22Rv1 (cell line): ENCODE results near the gene WHRN.

Source experiments
- ZFX ChIP-seq: fragments of 450-650 bp; IDR thresholded peaks from 2 replicates; pipeline ENCODE4 v1.6.1; 2017; ENCODE audit warnings: antibody characterized with exemption, borderline replicate concordance
- TF ChIP-seq, protein P1 (sequence below): fragments of 450-650 bp; IDR thresholded peaks from 2 replicates; pipeline ENCODE4 v1.5.1; 2017; ENCODE audit warnings: mild to moderate bottlenecking

DNA sequence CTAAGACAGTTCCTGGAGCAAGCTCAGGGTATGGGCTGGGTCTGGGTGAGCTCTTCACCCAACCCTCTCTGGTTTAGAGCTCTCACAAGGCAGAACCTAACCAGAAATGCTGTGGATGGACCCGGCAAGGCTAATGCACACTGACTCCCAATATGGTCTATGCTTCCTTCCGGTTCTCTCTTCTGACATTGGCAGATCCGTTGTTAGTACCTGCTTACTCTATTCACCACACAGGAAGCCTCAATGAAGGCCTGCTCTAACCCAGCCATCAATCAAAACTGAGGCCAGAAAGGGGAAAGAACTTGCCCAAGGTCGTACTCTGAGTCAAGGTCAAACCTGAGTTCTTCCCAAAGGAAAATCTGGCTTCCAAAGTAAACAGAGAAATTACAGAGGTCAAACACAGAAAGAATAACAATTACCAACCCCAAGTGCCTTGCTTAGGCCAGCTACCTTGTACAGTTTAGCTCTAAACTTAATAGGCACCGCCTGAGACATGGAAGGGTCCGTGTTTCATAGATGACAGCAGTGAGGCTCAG lies 71.5 kb downstream of the WHRN start:
- TF ChIP-seq, protein P1, sequence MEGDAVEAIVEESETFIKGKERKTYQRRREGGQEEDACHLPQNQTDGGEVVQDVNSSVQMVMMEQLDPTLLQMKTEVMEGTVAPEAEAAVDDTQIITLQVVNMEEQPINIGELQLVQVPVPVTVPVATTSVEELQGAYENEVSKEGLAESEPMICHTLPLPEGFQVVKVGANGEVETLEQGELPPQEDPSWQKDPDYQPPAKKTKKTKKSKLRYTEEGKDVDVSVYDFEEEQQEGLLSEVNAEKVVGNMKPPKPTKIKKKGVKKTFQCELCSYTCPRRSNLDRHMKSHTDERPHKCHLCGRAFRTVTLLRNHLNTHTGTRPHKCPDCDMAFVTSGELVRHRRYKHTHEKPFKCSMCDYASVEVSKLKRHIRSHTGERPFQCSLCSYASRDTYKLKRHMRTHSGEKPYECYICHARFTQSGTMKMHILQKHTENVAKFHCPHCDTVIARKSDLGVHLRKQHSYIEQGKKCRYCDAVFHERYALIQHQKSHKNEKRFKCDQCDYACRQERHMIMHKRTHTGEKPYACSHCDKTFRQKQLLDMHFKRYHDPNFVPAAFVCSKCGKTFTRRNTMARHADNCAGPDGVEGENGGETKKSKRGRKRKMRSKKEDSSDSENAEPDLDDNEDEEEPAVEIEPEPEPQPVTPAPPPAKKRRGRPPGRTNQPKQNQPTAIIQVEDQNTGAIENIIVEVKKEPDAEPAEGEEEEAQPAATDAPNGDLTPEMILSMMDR = no peak
- TF ChIP-seq ZFX = no peak
